Ovary (tissue), 3 donors: ENCODE results near the gene QPCT.

ENCODE experiments used
- CTCF ChIP-seq, 3 donors: fragments of 450-650 bp in 2 of 3; fragments of 200-600 bp in 1 of 3; IDR thresholded peaks; one replicate each; pipeline versions ENCODE4 v1.5.1 to v1.8.0; 2016 to 2022; ENCODE audit warnings: antibody characterized with exemption in 3 of 3, mild to moderate bottlenecking in 1 of 3
- POLR2A ChIP-seq: fragments of 450-650 bp; IDR thresholded peaks from one replicate; pipeline ENCODE4 v1.6.1; 2017; ENCODE audit warnings: antibody characterized with exemption, mild to moderate bottlenecking, moderate library complexity
- donor health status: DM: no; HTN: no; CAD: no.

- TF ChIP-seq POLR2A (no peak), CTCF (IDR thresholded peaks at IDR 0.05) (no peak)
These were observed 44.3 kb upstream of the QPCT start for GRCh38 chr2:37300146-37300545.
